HFF-Myc (cell line): ENCODE measurements around the gene BGN.

ENCODE experiments used
- DNase-seq: peaks from one replicate; pipeline ENCODE4 v3.0.0-alpha.2; 2011; ENCODE audit warnings: low read depth; ENCODE audit errors: extremely low read depth
- H3K4me3 ChIP-seq: replicated peaks from 2 replicates; pipeline ENCODE4 v1.5.1; 2011; ENCODE audit warnings: low read depth, mild to moderate bottlenecking, control low read depth, low read length
- CTCF ChIP-seq: IDR thresholded peaks from 2 replicates; pipeline ENCODE4 v1.5.1; 2012; ENCODE audit warnings: mild to moderate bottlenecking, low read depth, low read length, control low read depth; ENCODE audit errors: missing control alignments

BGN gene

GRCh38 chrX:153500676-153501280, 6.0 kb downstream of the BGN start:
- no peak overlapping the region for H3K4me3 ChIP-seq
- no peak for DNase-seq
- TF ChIP-seq CTCF = no peak

GRCh38 chrX:153501530-153501929, 6.8 kb downstream of the BGN start:
- no peak overlapping the region for H3K4me3 ChIP-seq
- TF ChIP-seq CTCF = no peak
- DNase-seq = no peak

GRCh38 chrX:153502131-153502530, 7.4 kb downstream of the BGN start:
- no peak overlapping the region for H3K4me3 ChIP-seq
- TF ChIP-seq CTCF = no peak
- DNase-seq = no peak

- H3K4me3 ChIP-seq = no peak overlapping the region
- DNase-seq = no peak
- TF ChIP-seq CTCF = no peak
Observed at GRCh38 chrX:153502796-153503195, 8.0 kb downstream of the BGN start.

GRCh38 chrX:153504445-153505016, 9.8 kb downstream of the BGN start:
- DNase-seq = no peak
- H3K4me3 ChIP-seq = no peak overlapping the region
- TF ChIP-seq CTCF = no peak

GRCh38 chrX:153505361-153505760, 10.6 kb downstream of the BGN start:
- DNase-seq = no peak
- H3K4me3 ChIP-seq = no peak overlapping the region
- TF ChIP-seq CTCF = no peak
